ENCODE data around the gene COL9A2.

The COL9A2 gene

DNA sequence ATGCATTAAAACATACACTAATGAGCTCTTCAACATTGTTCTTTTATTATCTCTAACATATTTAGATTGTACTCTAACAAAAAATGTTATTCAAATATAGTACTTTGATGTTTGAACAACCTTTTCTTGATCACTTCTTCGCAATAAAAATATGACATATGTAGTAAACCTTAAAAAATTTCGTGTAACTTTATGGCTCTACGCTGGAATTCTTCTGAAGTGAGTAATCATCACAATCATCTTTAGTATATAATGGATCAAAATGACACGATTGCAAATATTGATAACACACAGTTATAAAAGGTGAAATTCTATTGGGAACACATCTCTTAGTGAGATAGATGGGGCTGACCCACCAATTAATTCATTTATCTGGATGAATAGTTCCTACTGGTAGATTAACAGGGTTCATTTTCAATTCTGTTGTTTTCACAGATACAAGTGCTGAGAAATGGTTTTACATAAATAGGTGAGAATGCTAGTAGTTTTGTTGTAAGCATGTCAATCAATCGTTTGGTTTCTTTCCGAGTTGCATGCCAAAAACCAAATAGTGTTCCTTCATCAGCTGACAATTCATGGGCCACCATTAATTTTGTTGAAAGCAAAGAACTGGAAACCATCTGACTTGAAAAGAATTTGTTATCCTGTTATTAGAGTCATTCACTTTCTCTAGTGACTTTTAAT lies 60.5 kb downstream of the COL9A2 start:
- no peak for DNase-seq

DNA sequence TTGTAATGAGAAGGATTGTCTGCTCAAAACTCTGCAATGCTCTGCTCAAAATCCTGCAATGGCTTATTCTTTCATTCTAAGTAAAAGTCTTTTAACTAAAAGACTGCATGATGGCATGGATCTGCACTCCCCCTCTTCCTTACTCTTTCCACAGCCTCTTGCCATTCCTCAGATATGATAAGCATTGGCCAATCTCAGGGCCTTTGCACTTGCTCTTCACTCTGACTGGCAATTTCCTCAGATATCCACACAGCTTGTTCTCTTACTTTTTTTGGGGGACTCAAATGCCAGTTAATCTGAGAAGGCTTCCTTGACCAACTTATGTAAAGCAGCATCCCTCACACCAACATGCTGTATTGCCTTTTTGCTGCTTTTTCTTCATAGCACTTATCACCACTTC lies 61.9 kb downstream of the COL9A2 start:
- no peak for DNase-seq

DNA sequence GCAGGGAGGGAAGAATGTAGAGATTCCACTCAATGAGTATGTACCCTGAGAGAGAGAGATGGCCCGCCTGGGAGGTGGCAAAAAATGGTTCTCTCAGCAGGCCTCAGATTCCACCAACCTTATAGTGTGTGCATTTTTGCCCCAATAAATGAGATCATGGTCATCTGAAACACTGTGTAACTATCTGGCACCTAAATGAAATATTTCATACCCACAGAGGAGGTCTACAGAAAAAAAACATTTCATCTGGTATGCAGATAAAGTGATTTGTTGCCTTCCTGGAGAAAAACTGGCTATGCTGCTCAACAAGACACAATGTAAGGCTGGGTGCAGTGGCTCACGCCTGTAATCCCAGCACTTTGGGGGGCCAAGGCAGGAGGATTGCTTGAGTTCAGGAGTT lies 64.5 kb downstream of the COL9A2 start:
- no peak for DNase-seq

DNA sequence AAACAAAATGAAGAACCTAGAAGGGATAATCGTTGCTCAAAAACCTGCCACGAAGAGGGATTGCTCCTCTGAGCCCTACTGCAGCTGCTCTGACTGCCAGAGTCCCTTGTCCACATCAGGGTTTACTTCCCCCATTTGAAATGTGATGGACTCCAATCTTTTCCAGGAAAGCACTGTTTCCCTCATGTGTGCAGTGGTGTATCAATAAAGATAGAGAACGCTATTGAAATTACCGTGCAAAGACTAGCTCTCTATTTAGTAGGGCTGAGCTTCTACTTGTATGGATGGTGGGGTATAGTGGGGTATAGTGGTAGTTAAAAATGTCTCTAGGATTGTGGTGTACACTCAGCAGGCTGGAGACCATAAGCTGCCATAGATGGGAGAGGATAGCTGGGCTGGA lies 65.6 kb downstream of the COL9A2 start:
- no peak for DNase-seq

Measured in NCI-H774 (cell line).